Effector memory CD8-positive, alpha-beta T cell (primary cell): ENCODE data around the gene CCBE1.

Source experiments
- ATAC-seq: fragments of 150-1000 bp; cut with Tn5 transposase; replicated peaks from 2 replicates; pipeline ENCODE4 v1.10.0; 2021; ENCODE audit warnings: mild to moderate bottlenecking, moderate library complexity
- DNase-seq, 3 experiments: peaks; one replicate each; pipeline ENCODE4 v3.0.0; 2021
- H3K27ac Mint-ChIP-seq, 2 donors: one replicate each; pipeline ENCODE4 v1.8.0; 2022; ENCODE audit warnings: mild to moderate bottlenecking in 2 of 2, mixed read lengths in 2 of 2, moderate library complexity in 2 of 2
- H3K27me3 Mint-ChIP-seq, 2 donors: one replicate each; pipeline ENCODE4 v1.8.0; 2022; ENCODE audit warnings: mixed read lengths in 2 of 2
- H3K36me3 Mint-ChIP-seq: one replicate; pipeline ENCODE4 v1.8.0; 2022; ENCODE audit warnings: mild to moderate bottlenecking, moderate library complexity, mixed read lengths; ENCODE audit not compliant: insufficient read depth
- H3K4me1 Mint-ChIP-seq, 2 donors: one replicate each; pipeline ENCODE4 v1.8.0; 2022; ENCODE audit warnings: low read depth in 2 of 2, mixed read lengths in 2 of 2
- H3K4me3 Mint-ChIP-seq, 2 donors: one replicate each; pipeline ENCODE4 v1.8.0; 2022; ENCODE audit warnings: mild to moderate bottlenecking in 2 of 2, mixed read lengths in 2 of 2, moderate library complexity in 2 of 2
- H3K9me3 Mint-ChIP-seq, 2 donors: one replicate each; pipeline ENCODE4 v1.8.0; 2022; ENCODE audit warnings: mixed read lengths in 2 of 2

CCBE1 gene

GRCh38 chr18:59381949-59382348 lies 315.3 kb downstream of the CCBE1 start:
- no peak overlapping the region for H3K27ac Mint-ChIP-seq
- peaks cover 37 to 46% of the 10 kb centered on the region in 2 donors for H3K27me3 Mint-ChIP-seq
- DNase-seq (no peak), ATAC-seq (no peak)
- H3K36me3 Mint-ChIP-seq, result no peaks in the 10 kb centered on the region
- no peaks in the 10 kb centered on the region for H3K4me1 Mint-ChIP-seq
- H3K4me3 Mint-ChIP-seq, result no peak overlapping the region
- no peaks in the 10 kb centered on the region for H3K9me3 Mint-ChIP-seq
